Natural killer cell (primary cell): ENCODE measurements around the gene EP400. TPM values are rescaled to one million over a fixed set of nuclear protein-coding genes. Genes with fewer than 3 reads are reported as not detected.

ENCODE experiments used
- ATAC-seq, 3 donors: fragments of 150-1000 bp in 2 of 3; fragments of 200-7000 bp in 1 of 3; cut with Tn5 transposase; 1 replicate in 1 of 3; 2 replicates in 2 of 3; pipeline ENCODE4 v1.10.0; 2021; ENCODE audit warnings: mild to moderate bottlenecking in 2 of 3, moderate library complexity in 2 of 3
- DNase-seq, 2 donors: peaks; one replicate each; pipeline versions ENCODE4 v3.0.0 to v3.0.0-alpha.2; 2013 to 2021; ENCODE audit warnings: mixed read lengths in 1 of 2
- H3K27ac ChIP-seq: one replicate; pipeline ENCODE4 v1.5.1; 2013; ENCODE audit warnings: mild to moderate bottlenecking, low read length
- H3K27me3 ChIP-seq: one replicate; pipeline ENCODE4 v1.6.1; 2013; ENCODE audit warnings: low read length; ENCODE audit not compliant: control insufficient read depth, insufficient read depth
- H3K36me3 ChIP-seq: one replicate; pipeline ENCODE4 v1.6.1; 2013; ENCODE audit warnings: low read length; ENCODE audit not compliant: control insufficient read depth, insufficient read depth
- H3K4me1 ChIP-seq: one replicate; pipeline ENCODE4 v1.6.1; 2013; ENCODE audit warnings: low read length; ENCODE audit not compliant: control insufficient read depth, insufficient read depth
- H3K4me3 ChIP-seq: one replicate; pipeline ENCODE4 v1.5.1; 2013; ENCODE audit warnings: low read length
- H3K9me3 ChIP-seq: one replicate; pipeline ENCODE4 v1.6.1; 2013; ENCODE audit warnings: low read length; ENCODE audit not compliant: control insufficient read depth, insufficient read depth
- H3K27ac Mint-ChIP-seq, 2 donors: one replicate each; pipeline ENCODE4 v1.8.0; 2022; ENCODE audit warnings: mild to moderate bottlenecking in 2 of 2, mixed read lengths in 2 of 2, moderate library complexity in 1 of 2
- H3K27me3 Mint-ChIP-seq, 2 donors: one replicate each; pipeline ENCODE4 v1.8.0; 2022; ENCODE audit warnings: low read depth in 2 of 2, mixed read lengths in 2 of 2
- H3K36me3 Mint-ChIP-seq: one replicate; pipeline ENCODE4 v1.8.0; 2022; ENCODE audit warnings: mixed read lengths
- H3K4me1 Mint-ChIP-seq, 2 donors: one replicate each; pipeline ENCODE4 v1.8.0; 2022; ENCODE audit warnings: mixed read lengths in 2 of 2
- H3K4me3 Mint-ChIP-seq: one replicate; pipeline ENCODE4 v1.8.0; 2022; ENCODE audit warnings: mild to moderate bottlenecking, moderate library complexity, mixed read lengths
- H3K9me3 Mint-ChIP-seq, 2 donors: one replicate each; pipeline ENCODE4 v1.8.0; 2022; ENCODE audit warnings: mixed read lengths in 2 of 2
- WGBS: methylation state at CpG from one replicate; pipeline ENCODE4 v1.1.7; 2013; ENCODE audit warnings: missing lambda C conversion rate; ENCODE audit not compliant: insufficient coverage; 5-methylcytosine and 5-hydroxymethylcytosine counted together
- intact Hi-C: fragments of 100-400 bp; cut with micrococcal nuclease; formaldehyde crosslinking; loops from one replicate; pipeline ENCODE4 v1.14.2; 2022
- total RNA-seq, 4 donors: library from RNA; stranded (reverse); fragments of 120-200 nt in 1 of 4; gene quantifications; one replicate each; pipeline versions ENCODE4 v1.2.3 to v1.2.4, GENCODE V29; 2013 to 2022
- TF ChIP-seq, protein P1 (sequence below): fragments of 200-600 bp; IDR thresholded peaks from one replicate; pipeline ENCODE4 v1.8.0; 2022; ENCODE audit warnings: antibody characterized with exemption

Gene EP400
- total RNA-seq, 3 donors from 2014 or later (not counting 1 experiment from before 2014, with no cell fraction given): 62.8 to 81.1 (median 80.1) TPM

GRCh38 chr12:131975228-131975627 is 25.5 kb downstream of the EP400 start:
- H3K9me3 ChIP-seq: no peaks in the 10 kb centered on the region
- no peak overlapping the region for H3K4me3 Mint-ChIP-seq
- TF ChIP-seq, protein P1, sequence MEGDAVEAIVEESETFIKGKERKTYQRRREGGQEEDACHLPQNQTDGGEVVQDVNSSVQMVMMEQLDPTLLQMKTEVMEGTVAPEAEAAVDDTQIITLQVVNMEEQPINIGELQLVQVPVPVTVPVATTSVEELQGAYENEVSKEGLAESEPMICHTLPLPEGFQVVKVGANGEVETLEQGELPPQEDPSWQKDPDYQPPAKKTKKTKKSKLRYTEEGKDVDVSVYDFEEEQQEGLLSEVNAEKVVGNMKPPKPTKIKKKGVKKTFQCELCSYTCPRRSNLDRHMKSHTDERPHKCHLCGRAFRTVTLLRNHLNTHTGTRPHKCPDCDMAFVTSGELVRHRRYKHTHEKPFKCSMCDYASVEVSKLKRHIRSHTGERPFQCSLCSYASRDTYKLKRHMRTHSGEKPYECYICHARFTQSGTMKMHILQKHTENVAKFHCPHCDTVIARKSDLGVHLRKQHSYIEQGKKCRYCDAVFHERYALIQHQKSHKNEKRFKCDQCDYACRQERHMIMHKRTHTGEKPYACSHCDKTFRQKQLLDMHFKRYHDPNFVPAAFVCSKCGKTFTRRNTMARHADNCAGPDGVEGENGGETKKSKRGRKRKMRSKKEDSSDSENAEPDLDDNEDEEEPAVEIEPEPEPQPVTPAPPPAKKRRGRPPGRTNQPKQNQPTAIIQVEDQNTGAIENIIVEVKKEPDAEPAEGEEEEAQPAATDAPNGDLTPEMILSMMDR: no peak
- no peaks in the 10 kb centered on the region for H3K9me3 Mint-ChIP-seq
- intact Hi-C loops: no loop called here
- no peak overlapping the region for H3K4me3 ChIP-seq
- ATAC-seq (no peak), DNase-seq (no peak)
- no peaks in the 10 kb centered on the region for H3K36me3 Mint-ChIP-seq
- peaks cover 8% of the 10 kb centered on the region for H3K36me3 ChIP-seq
- H3K4me1 ChIP-seq: no peaks in the 10 kb centered on the region
- no peak overlapping the region for H3K27ac Mint-ChIP-seq
- H3K27me3 ChIP-seq: no peaks in the 10 kb centered on the region
- H3K4me1 Mint-ChIP-seq: peaks cover 17 to 32% of the 10 kb centered on the region in 2 donors
- H3K27ac ChIP-seq: no peak overlapping the region
- 98% methylated on average over 8 of the region's 8 CpGs for WGBS
- H3K27me3 Mint-ChIP-seq: no peaks in the 10 kb centered on the region

- Mint-ChIP-seq H3K4me3 (no peak overlapping the region), H3K9me3 (no peaks in the 10 kb centered on the region), H3K36me3 (peaks cover 7% of the 10 kb centered on the region), H3K27me3 (no peaks in the 10 kb centered on the region), H3K27ac (no peak overlapping the region), H3K4me1 (peaks cover 5 to 17% of the 10 kb centered on the region in 2 donors)
- intact Hi-C loops: no loop called here
- no peak overlapping the region for H3K4me3 ChIP-seq
- H3K36me3 ChIP-seq: peaks cover 38% of the 10 kb centered on the region
- H3K27ac ChIP-seq: no peak overlapping the region
- WGBS: 96% methylated on average over 12 of the region's 12 CpGs
- no peak for DNase-seq
- no peaks in the 10 kb centered on the region for H3K27me3 ChIP-seq
- H3K4me1 ChIP-seq: no peaks in the 10 kb centered on the region
- no peaks in the 10 kb centered on the region for H3K9me3 ChIP-seq
- ATAC-seq: no peak
- TF ChIP-seq, protein P1: no peak
Observed at GRCh38 chr12:131979606-131980005, 29.9 kb downstream of the EP400 start.

- 92% methylated on average over 1 of the region's 3 CpGs for WGBS
- TF ChIP-seq, protein P1: no peak
- H3K36me3 Mint-ChIP-seq: peaks cover 7% of the 10 kb centered on the region
- intact Hi-C loops: no loop called here
- H3K4me1 Mint-ChIP-seq: peaks cover 5 to 17% of the 10 kb centered on the region in 2 donors
- Histone ChIP-seq H3K9me3 (no peaks in the 10 kb centered on the region), H3K4me1 (no peaks in the 10 kb centered on the region), H3K4me3 (no peak overlapping the region), H3K27ac (no peak overlapping the region), H3K27me3 (no peaks in the 10 kb centered on the region), H3K36me3 (peaks cover 38% of the 10 kb centered on the region)
- no peak overlapping the region for H3K27ac Mint-ChIP-seq
- DNase-seq (no peak), ATAC-seq (no peak)
- H3K9me3 Mint-ChIP-seq: no peaks in the 10 kb centered on the region
- no peak overlapping the region for H3K4me3 Mint-ChIP-seq
- H3K27me3 Mint-ChIP-seq: no peaks in the 10 kb centered on the region
Observed at GRCh38 chr12:131980263-131980662, 30.5 kb downstream of the EP400 start.

DNA sequence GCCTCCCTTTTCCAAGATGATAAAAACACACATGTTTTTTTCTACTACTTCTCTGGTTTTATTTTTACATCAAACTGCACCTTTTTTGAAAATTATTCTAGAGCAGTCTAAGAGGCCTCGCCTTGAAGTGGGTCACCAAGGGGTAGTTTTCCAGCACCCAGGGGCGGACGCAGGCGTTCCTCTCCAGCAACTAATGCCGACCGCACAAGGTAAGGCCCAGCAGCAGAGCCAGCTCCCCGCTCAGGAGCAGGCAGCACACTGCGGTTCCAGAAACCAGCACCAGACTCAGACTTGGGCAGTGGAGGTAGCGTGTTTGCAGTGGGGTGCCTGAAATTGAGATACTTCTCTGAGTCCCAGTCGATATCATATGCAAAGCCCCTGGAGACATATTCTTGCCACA is 31.6 kb downstream of the EP400 start:
- Mint-ChIP-seq H3K27me3 (no peaks in the 10 kb centered on the region), H3K36me3 (peaks cover 7% of the 10 kb centered on the region), H3K27ac (no peak overlapping the region), H3K9me3 (no peaks in the 10 kb centered on the region), H3K4me3 (no peak overlapping the region), H3K4me1 (peaks cover 0 to 11% of the 10 kb centered on the region in 2 donors)
- Histone ChIP-seq H3K27ac (no peak overlapping the region), H3K4me3 (no peak overlapping the region), H3K36me3 (peaks cover 40% of the 10 kb centered on the region), H3K27me3 (no peaks in the 10 kb centered on the region), H3K4me1 (no peaks in the 10 kb centered on the region), H3K9me3 (no peaks in the 10 kb centered on the region)
- TF ChIP-seq, protein P1: no peak
- intact Hi-C loops: no loop called here
- 98% methylated on average over 10 of the region's 10 CpGs for WGBS
- DNase-seq (no peak), ATAC-seq (no peak)
